ENCODE measurements around the gene TMEM52. TPM values are rescaled to one million over a fixed set of nuclear protein-coding genes. Genes with fewer than 3 reads are reported as not detected.

Gene TMEM52
- polyA plus RNA-seq, 3 donors: 2.3 TPM; not detected in 2

- TF ChIP-seq, protein P1, sequence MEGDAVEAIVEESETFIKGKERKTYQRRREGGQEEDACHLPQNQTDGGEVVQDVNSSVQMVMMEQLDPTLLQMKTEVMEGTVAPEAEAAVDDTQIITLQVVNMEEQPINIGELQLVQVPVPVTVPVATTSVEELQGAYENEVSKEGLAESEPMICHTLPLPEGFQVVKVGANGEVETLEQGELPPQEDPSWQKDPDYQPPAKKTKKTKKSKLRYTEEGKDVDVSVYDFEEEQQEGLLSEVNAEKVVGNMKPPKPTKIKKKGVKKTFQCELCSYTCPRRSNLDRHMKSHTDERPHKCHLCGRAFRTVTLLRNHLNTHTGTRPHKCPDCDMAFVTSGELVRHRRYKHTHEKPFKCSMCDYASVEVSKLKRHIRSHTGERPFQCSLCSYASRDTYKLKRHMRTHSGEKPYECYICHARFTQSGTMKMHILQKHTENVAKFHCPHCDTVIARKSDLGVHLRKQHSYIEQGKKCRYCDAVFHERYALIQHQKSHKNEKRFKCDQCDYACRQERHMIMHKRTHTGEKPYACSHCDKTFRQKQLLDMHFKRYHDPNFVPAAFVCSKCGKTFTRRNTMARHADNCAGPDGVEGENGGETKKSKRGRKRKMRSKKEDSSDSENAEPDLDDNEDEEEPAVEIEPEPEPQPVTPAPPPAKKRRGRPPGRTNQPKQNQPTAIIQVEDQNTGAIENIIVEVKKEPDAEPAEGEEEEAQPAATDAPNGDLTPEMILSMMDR (IDR thresholded peaks at IDR 0.05): no peak
- Histone ChIP-seq H3K9ac (ENCODE audit: insufficient read depth, low read length, poor library complexity, severe bottlenecking) (no peak overlapping the region), H3K9me3 (replicated peaks in 1 of 2; ENCODE audit: control insufficient read depth in 1 of 2, insufficient read depth in 1 of 2, low read length in 2 of 2) (no peaks in the 10 kb centered on the region), H3K79me2 (ENCODE audit: insufficient read depth, low read length) (no peaks in the 10 kb centered on the region), H2AFZ (ENCODE audit: insufficient read depth, low read depth, low read length, poor library complexity, severe bottlenecking) (no peak overlapping the region), H4K20me1 (ENCODE audit: insufficient read depth, low read length) (no peaks in the 10 kb centered on the region), H3K4me1 (ENCODE audit: control insufficient read depth in 1 of 2, insufficient read depth in 2 of 2, low read length in 2 of 2) (peaks cover 8% of the 10 kb centered on the region in 2 donors), H3K4me2 (replicated peaks; ENCODE audit: extremely low read depth, low read length, poor library complexity, severe bottlenecking) (no peak overlapping the region), H3K27me3 (ENCODE audit: control insufficient read depth in 2 of 2, insufficient read depth in 2 of 2, low read length in 2 of 2) (peaks cover 0 to 6% of the 10 kb centered on the region in 2 donors), H3K36me3 (replicated peaks in 1 of 2; ENCODE audit: control insufficient read depth in 1 of 2, insufficient read depth in 2 of 2, low read length in 2 of 2) (no peaks in the 10 kb centered on the region), H3K27ac (ENCODE audit: low read depth in 1 of 2, low read length in 2 of 2) (no peak overlapping the region), H3K4me3 (replicated peaks in 1 of 3; ENCODE audit: low read depth in 2 of 3, low read length in 3 of 3) (no peak overlapping the region)
- Mint-ChIP-seq H3K9me3 (peaks cover 0 to 7% (median 0%) of the 10 kb centered on the region in 7 donors), H3K27me3 (ENCODE audit: low read depth in 3 of 3) (peaks cover 16 to 43% (median 26%) of the 10 kb centered on the region in 3 donors), H3K4me1 (no peaks in the 10 kb centered on the region), H3K4me3 (no peak overlapping the region), H3K36me3 (no peaks in the 10 kb centered on the region), H3K27ac (no peak overlapping the region)
- intact Hi-C loops (cut with micrococcal nuclease): loop anchor here (5.0 kb wide), 2 partner anchors 79 to 84 kb away; no protein-coding TSS in a partner anchor
- no peak for DNase-seq
- 89% methylated on average over 16 of the region's 17 CpGs for WGBS (ENCODE audit: insufficient coverage)
These were observed 44.5 kb upstream of the TMEM52 start for GRCh38 chr1:1963570-1963969.

GRCh38 chr1:1962752-1963151, 43.7 kb upstream of the TMEM52 start:
- H3K4me3 Mint-ChIP-seq: no peak overlapping the region
- no peaks in the 10 kb centered on the region for H3K36me3 Mint-ChIP-seq
- Histone ChIP-seq H3K27ac (ENCODE audit: low read depth in 1 of 2, low read length in 2 of 2) (no peak overlapping the region), H3K4me2 (replicated peaks; ENCODE audit: extremely low read depth, low read length, poor library complexity, severe bottlenecking) (no peak overlapping the region), H3K27me3 (ENCODE audit: control insufficient read depth in 2 of 2, insufficient read depth in 2 of 2, low read length in 2 of 2) (peaks cover 0 to 6% of the 10 kb centered on the region in 2 donors), H3K4me3 (replicated peaks in 1 of 3; ENCODE audit: low read depth in 2 of 3, low read length in 3 of 3) (no peak overlapping the region), H3K79me2 (ENCODE audit: insufficient read depth, low read length) (no peaks in the 10 kb centered on the region), H2AFZ (ENCODE audit: insufficient read depth, low read depth, low read length, poor library complexity, severe bottlenecking) (no peak overlapping the region), H3K9me3 (replicated peaks in 1 of 2; ENCODE audit: control insufficient read depth in 1 of 2, insufficient read depth in 1 of 2, low read length in 2 of 2) (no peaks in the 10 kb centered on the region), H3K36me3 (replicated peaks in 1 of 2; ENCODE audit: control insufficient read depth in 1 of 2, insufficient read depth in 2 of 2, low read length in 2 of 2) (no peaks in the 10 kb centered on the region), H3K9ac (ENCODE audit: insufficient read depth, low read length, poor library complexity, severe bottlenecking) (no peak overlapping the region), H3K4me1 (ENCODE audit: control insufficient read depth in 1 of 2, insufficient read depth in 2 of 2, low read length in 2 of 2) (peaks cover 8% of the 10 kb centered on the region in 2 donors), H4K20me1 (ENCODE audit: insufficient read depth, low read length) (no peaks in the 10 kb centered on the region)
- no peaks in the 10 kb centered on the region for H3K4me1 Mint-ChIP-seq
- 88% methylated on average over 1 of the region's 2 CpGs for WGBS (ENCODE audit: insufficient coverage)
- TF ChIP-seq, protein P1 (IDR thresholded peaks at IDR 0.05): no peak
- H3K9me3 Mint-ChIP-seq: peaks cover 0 to 7% (median 0%) of the 10 kb centered on the region in 7 donors
- peak overlapping the region in 1 of 7 donors; percentile 14 for H3K27ac Mint-ChIP-seq
- intact Hi-C loops (cut with micrococcal nuclease): loop anchor here (5.0 kb wide), 2 partner anchors 80 to 85 kb away; no protein-coding TSS in a partner anchor
- H3K27me3 Mint-ChIP-seq (ENCODE audit: low read depth in 3 of 3): peaks cover 20 to 44% (median 26%) of the 10 kb centered on the region in 3 donors
- DNase-seq: no peak
